Cardiac muscle cell (in vitro differentiated cells and primary cell): ENCODE data around the gene CSTPP1. TPM values are rescaled to one million over a fixed set of nuclear protein-coding genes. Genes with fewer than 3 reads are reported as not detected.
A peak's percentile ranks its signal among the peaks of the same experiment; 100 is the strongest.
"Not testable (repeated sequence)": the region's sequence is repeated elsewhere in the genome, so short reads cannot be mapped to it uniquely, and the experiment has no call there.

ENCODE experiments used
- DNase-seq, 2 donors: peaks; one replicate each; pipeline versions ENCODE4 v3.0.0 to v3.0.0-alpha.2; 2010 to 2017; ENCODE audit warnings: low read depth in 1 of 2, low spot score in 1 of 2
- H3K27ac ChIP-seq: fragments of 200-600 bp; sonication (generic); 2 replicates; pipeline ENCODE4 v1.5.1; 2016
- H3K27me3 ChIP-seq: fragments of 200-600 bp; sonication (generic); 2 replicates; pipeline ENCODE4 v1.6.0; 2016; ENCODE audit warnings: control low read depth
- H3K36me3 ChIP-seq: fragments of 200-600 bp; sonication (generic); 2 replicates; pipeline ENCODE4 v1.5.1; 2016; ENCODE audit warnings: control low read depth
- H3K4me1 ChIP-seq: fragments of 200-600 bp; sonication (generic); 2 replicates; pipeline ENCODE4 v1.8.1; 2017; ENCODE audit warnings: low read depth, mild to moderate bottlenecking, mixed run types
- H3K4me3 ChIP-seq: fragments of 200-600 bp; sonication (generic); 2 replicates; pipeline ENCODE4 v1.5.1; 2016; ENCODE audit warnings: mild to moderate bottlenecking
- H3K9me3 ChIP-seq: fragments of 200-600 bp; sonication (generic); 2 replicates; pipeline ENCODE4 v1.5.1; 2017; ENCODE audit warnings: low read depth, mild to moderate bottlenecking, control low read depth
- CTCF ChIP-seq: IDR thresholded peaks from 2 replicates; pipeline ENCODE4 v1.5.1; 2012; ENCODE audit warnings: low read depth, mild to moderate bottlenecking, low read length
- polyA plus RNA-seq: library from polyadenylated mRNA; unstranded; fragments of >200 nt; fragmentation: Nextera tagmentation; extraction: Ambion mirVana; gene quantifications from 2 replicates; pipeline ENCODE4 v1.2.1, GENCODE V29; 2016
- total RNA-seq: library from RNA; depleted of rRNA; stranded (reverse); fragments of >200 nt; gene quantifications from 2 replicates; pipeline ENCODE4 v1.2.3, GENCODE V29; 2016

Gene CSTPP1
- total and polyA plus RNA-seq, 2 experiments from 2014 or later, result 46.4 to 81.6 TPM

DNA sequence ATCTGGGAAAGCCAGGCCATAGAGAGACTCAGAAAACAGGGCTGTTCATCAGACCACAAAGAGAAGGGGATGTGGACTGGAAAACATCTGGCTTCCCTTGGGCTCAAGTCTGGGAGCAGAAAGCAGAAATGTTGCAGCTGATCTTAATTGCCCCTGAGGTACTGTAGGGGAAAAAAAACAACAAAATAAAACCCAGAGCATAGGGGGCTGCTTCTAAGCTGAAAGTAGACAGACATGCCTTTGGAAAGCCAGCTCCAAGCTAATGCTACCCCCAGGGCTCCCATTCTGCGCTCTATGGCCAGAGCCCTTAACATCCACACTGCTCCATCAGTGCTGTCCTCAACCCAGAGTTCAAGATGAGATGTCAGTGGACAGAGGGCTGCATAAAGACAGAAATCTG, 251.7 kb downstream of the CSTPP1 start:
- Histone ChIP-seq H3K27ac (peak overlapping the region; percentile 91), H3K4me3 (no peak overlapping the region), H3K36me3 (no peaks in the 10 kb centered on the region), H3K27me3 (no peaks in the 10 kb centered on the region), H3K4me1 (peaks cover 30% of the 10 kb centered on the region), H3K9me3 (no peaks in the 10 kb centered on the region)
- no peak for DNase-seq
- TF ChIP-seq CTCF, result no peak

GRCh38 chr11:47189100-47189834, 252.7 kb downstream of the CSTPP1 start:
- no peaks in the 10 kb centered on the region for H3K27me3 ChIP-seq
- no peak overlapping the region for H3K27ac ChIP-seq
- H3K9me3 ChIP-seq, result no peaks in the 10 kb centered on the region
- no peak overlapping the region for H3K4me3 ChIP-seq
- H3K4me1 ChIP-seq, result peaks cover 27% of the 10 kb centered on the region
- DNase-seq, result peak; percentile 29 to 85
- H3K36me3 ChIP-seq, result no peaks in the 10 kb centered on the region
- no peak for TF ChIP-seq CTCF

- DNase-seq, H3K9me3 ChIP-seq, H3K36me3 ChIP-seq, H3K27me3 ChIP-seq, H3K4me3 ChIP-seq, H3K27ac ChIP-seq: not testable (repeated sequence)
- H3K4me1 ChIP-seq, result peaks cover 18% of the 10 kb centered on the region
Measured at GRCh38 chr11:47191137-47191536, 254.6 kb downstream of the CSTPP1 start.

GRCh38 chr11:47192111-47192510, 255.6 kb downstream of the CSTPP1 start:
- H3K36me3 ChIP-seq, result no peaks in the 10 kb centered on the region
- no peaks in the 10 kb centered on the region for H3K27me3 ChIP-seq
- no peaks in the 10 kb centered on the region for H3K9me3 ChIP-seq
- H3K4me1 ChIP-seq, result peaks cover 18% of the 10 kb centered on the region
- DNase-seq, result no peak
- no peak overlapping the region for H3K27ac ChIP-seq
- no peak overlapping the region for H3K4me3 ChIP-seq
- TF ChIP-seq CTCF, result no peak

DNA sequence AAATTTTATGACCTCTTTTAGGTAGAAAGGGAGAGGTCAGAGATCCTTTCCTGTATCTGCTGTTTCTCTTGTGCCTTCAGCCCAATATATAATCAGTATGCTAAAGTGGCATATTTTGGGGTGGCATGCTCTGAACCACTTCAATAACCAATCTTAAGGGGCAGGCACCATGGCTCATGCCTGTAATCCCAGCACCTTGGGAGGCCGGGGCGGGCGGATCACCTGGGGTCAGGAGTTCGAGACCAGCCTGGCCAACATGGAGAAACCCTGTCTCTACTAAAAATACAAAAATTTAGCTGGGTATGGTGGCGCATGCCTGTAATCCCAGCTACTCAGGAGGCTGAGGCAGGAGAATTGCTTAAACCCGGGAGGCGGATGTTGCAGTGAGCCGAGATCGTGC, 261.6 kb downstream of the CSTPP1 start:
- H3K4me3 ChIP-seq, H3K27ac ChIP-seq, H3K9me3 ChIP-seq, H3K36me3 ChIP-seq, H3K4me1 ChIP-seq, H3K27me3 ChIP-seq, DNase-seq: not testable (repeated sequence)

- no peaks in the 10 kb centered on the region for H3K27me3 ChIP-seq
- DNase-seq, result no peak
- no peak overlapping the region for H3K27ac ChIP-seq
- no peaks in the 10 kb centered on the region for H3K4me1 ChIP-seq
- H3K9me3 ChIP-seq, result no peaks in the 10 kb centered on the region
- H3K36me3 ChIP-seq, result no peaks in the 10 kb centered on the region
- no peak overlapping the region for H3K4me3 ChIP-seq
- TF ChIP-seq CTCF, result no peak
Measured at GRCh38 chr11:47201015-47201414, 264.5 kb downstream of the CSTPP1 start.
